ENCODE measurements around the gene MICAL3.

The MICAL3 gene

DNA sequence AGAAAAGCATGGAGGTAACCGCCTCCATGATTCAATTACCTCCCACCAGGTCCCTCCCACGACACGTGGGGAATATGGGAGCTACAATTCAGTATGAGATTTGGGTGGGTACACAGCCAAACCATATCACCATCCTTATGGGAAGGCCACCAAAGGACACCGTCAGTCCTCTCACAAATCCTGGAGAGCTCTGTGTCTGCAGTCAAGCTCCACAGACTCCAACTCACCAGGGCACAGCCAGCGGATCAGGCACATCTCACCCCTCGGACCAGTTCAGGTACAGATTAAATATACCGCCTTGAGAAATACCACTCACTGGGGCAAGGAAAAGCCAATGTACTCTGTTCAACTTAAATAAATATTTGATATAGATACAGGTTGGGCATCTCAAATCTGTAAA, 100.3 kb downstream of the MICAL3 start:
- TF ChIP-seq FOXP2 (optimal IDR thresholded peaks at IDR 0.05; ENCODE audit: borderline replicate concordance, extremely low read depth, extremely low read length, insufficient read depth), result no peak
- TF ChIP-seq TAF1 (IDR thresholded peaks at IDR 0.05; ENCODE audit: borderline replicate concordance, insufficient read depth, low read length), result no peak
- TF ChIP-seq SIN3A (IDR thresholded peaks at IDR 0.05; ENCODE audit: borderline replicate concordance, insufficient read depth, low read length), result no peak
- no peak for TF ChIP-seq POLR2AphosphoS5 (IDR thresholded peaks at IDR 0.05; ENCODE audit: low read depth, low read length)

DNA sequence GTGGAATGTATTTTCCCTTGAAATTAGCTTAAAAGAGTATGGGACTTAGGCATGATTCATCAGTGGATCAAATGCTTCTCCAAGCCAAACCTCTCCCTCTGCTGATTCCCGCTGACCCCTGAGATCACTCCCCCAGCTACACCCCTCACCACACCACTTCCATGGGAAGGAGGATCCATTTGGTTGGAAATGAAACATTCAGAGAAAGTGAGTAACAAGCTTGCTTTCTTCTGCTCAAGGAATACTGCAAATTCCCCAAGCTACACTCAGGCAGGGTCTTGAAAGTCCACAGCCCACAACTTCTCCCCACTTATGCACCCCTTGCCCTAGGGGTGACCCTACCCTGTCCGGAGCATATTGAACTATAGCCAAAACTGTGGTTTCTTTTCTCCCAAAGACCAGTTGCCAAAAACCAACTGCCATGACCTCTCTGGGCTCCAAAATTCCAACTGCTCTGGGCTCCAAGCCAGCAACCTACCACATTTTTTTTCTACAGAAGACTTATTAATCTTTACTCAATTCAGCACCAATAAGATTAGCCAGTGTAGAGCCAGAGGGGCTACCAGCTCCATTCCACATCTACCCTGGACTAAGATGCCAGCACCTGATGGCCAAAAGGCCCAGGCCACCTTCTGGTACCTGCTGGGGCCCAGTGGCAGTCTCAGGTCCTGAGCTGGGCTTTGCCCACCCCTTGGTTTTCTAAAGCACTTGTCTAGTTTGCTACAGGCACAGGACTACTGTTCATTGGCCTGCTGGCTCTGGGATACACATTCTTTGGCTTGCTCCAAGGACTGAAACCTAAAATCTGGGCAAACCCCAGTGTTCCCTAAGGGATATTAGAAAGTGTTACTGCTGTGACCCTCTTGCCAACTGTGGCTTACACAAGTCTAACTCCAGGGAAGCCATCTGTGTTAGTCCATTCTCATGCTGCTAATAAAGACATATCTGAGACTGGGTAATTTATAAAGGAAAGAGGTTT, 101.1 kb downstream of the MICAL3 start:
- TF ChIP-seq, protein P1, sequence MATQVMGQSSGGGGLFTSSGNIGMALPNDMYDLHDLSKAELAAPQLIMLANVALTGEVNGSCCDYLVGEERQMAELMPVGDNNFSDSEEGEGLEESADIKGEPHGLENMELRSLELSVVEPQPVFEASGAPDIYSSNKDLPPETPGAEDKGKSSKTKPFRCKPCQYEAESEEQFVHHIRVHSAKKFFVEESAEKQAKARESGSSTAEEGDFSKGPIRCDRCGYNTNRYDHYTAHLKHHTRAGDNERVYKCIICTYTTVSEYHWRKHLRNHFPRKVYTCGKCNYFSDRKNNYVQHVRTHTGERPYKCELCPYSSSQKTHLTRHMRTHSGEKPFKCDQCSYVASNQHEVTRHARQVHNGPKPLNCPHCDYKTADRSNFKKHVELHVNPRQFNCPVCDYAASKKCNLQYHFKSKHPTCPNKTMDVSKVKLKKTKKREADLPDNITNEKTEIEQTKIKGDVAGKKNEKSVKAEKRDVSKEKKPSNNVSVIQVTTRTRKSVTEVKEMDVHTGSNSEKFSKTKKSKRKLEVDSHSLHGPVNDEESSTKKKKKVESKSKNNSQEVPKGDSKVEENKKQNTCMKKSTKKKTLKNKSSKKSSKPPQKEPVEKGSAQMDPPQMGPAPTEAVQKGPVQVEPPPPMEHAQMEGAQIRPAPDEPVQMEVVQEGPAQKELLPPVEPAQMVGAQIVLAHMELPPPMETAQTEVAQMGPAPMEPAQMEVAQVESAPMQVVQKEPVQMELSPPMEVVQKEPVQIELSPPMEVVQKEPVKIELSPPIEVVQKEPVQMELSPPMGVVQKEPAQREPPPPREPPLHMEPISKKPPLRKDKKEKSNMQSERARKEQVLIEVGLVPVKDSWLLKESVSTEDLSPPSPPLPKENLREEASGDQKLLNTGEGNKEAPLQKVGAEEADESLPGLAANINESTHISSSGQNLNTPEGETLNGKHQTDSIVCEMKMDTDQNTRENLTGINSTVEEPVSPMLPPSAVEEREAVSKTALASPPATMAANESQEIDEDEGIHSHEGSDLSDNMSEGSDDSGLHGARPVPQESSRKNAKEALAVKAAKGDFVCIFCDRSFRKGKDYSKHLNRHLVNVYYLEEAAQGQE (IDR thresholded peaks at IDR 0.05; ENCODE audit: insufficient read depth in 1 of 2, low read depth in 2 of 2, low read length in 2 of 2), result no peak
- TF ChIP-seq SIN3A (IDR thresholded peaks at IDR 0.05; ENCODE audit: borderline replicate concordance, insufficient read depth, low read length) (no peak), POLR2AphosphoS5 (IDR thresholded peaks at IDR 0.05; ENCODE audit: low read depth, low read length) (no peak), TAF1 (IDR thresholded peaks at IDR 0.05; ENCODE audit: borderline replicate concordance, insufficient read depth, low read length) (no peak), FOXP2 (optimal IDR thresholded peaks at IDR 0.05; ENCODE audit: borderline replicate concordance, extremely low read depth, extremely low read length, insufficient read depth) (no peak)

GRCh38 chr22:17921871-17922821, 102.2 kb downstream of the MICAL3 start:
- no peak for TF ChIP-seq TAF1 (IDR thresholded peaks at IDR 0.05; ENCODE audit: borderline replicate concordance, insufficient read depth, low read length)
- TF ChIP-seq, protein P1 (IDR thresholded peaks at IDR 0.05; ENCODE audit: insufficient read depth in 1 of 2, low read depth in 2 of 2, low read length in 2 of 2), result no peak
- TF ChIP-seq POLR2AphosphoS5 (IDR thresholded peaks at IDR 0.05; ENCODE audit: low read depth, low read length), result no peak
- TF ChIP-seq FOXP2 (optimal IDR thresholded peaks at IDR 0.05; ENCODE audit: borderline replicate concordance, extremely low read depth, extremely low read length, insufficient read depth), result no peak
- no peak for TF ChIP-seq SIN3A (IDR thresholded peaks at IDR 0.05; ENCODE audit: borderline replicate concordance, insufficient read depth, low read length)

DNA sequence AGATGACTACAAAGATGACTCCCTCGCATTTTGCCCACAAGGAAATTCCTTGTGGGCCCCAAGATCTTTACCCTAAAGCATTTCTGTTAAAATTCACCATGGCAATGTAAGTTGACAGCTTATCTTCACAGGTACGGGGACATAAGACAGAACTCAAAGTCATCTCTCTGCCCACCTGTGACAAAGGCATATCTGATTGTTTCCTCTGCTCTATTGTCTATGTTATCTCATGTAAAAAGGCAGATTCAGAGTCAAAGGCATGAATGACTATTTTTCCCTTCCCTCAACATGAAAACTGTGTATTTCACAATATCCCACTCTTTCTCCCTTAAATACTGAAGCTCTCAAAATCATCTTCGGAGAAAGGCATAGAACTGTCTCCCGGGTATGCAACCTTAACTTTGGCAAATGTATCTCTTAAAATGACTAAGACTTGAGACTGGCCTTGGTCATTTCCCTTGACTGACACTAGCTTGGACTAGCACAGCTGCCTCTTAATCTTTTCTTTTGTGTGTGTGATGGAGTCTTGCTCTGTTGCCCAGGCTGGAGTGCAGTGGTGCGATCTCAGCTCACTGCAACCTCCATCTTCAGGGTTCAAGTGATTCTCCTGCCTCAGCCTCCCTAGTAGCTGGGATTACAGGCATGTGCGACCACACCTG, 103.2 kb downstream of the MICAL3 start:
- TF ChIP-seq, protein P1 (IDR thresholded peaks at IDR 0.05; ENCODE audit: insufficient read depth in 1 of 2, low read depth in 2 of 2, low read length in 2 of 2), result no peak
- no peak for TF ChIP-seq FOXP2 (optimal IDR thresholded peaks at IDR 0.05; ENCODE audit: borderline replicate concordance, extremely low read depth, extremely low read length, insufficient read depth)
- no peak for TF ChIP-seq SIN3A (IDR thresholded peaks at IDR 0.05; ENCODE audit: borderline replicate concordance, insufficient read depth, low read length)
- TF ChIP-seq POLR2AphosphoS5 (IDR thresholded peaks at IDR 0.05; ENCODE audit: low read depth, low read length), result no peak
- no peak for TF ChIP-seq TAF1 (IDR thresholded peaks at IDR 0.05; ENCODE audit: borderline replicate concordance, insufficient read depth, low read length)

Data from PFSK-1 (cell line).